A673 (cell line): ENCODE measurements around the gene TNFRSF14.

Source experiments
- EZH2 ChIP-seq: fragments of 200-600 bp; sonication (generic); IDR thresholded peaks from 2 replicates; pipeline ENCODE4 v1.6.1; 2017; ENCODE audit warnings: borderline replicate concordance, low read depth, mild to moderate bottlenecking, mixed read lengths, antibody characterized with exemption, low read length; ENCODE audit not compliant: poor library complexity, severe bottlenecking
- TF ChIP-seq, protein P1 (sequence below): fragments of 300-800, 200-600 bp; sonication (generic); conservative IDR thresholded peaks from 2 replicates; pipeline ENCODE4 v1.5.1; 2017; ENCODE audit warnings: low read depth, mild to moderate bottlenecking, antibody characterized with exemption, low read length, moderate library complexity, mixed read lengths

DNA sequence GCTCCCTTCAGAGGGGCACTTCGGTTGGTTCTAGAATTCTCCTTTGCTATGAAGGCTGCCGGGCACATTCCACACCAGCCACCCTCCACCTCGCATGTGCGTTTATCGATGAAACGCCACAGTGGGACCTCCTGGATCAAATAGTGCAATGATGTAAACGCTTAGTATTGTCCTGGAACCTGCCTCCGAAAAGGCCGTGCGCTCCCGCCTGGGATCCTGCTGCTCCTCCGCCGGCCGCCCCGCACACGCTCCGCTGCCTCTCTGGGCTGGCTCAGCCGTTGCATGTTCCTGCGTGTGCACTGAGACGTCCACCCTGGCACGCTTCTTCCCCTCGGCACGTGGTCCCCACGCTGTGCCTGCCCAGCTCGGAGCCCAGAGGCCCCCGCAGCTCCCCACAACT is 4.0 kb upstream of the TNFRSF14 start:
- TF ChIP-seq, protein P1, sequence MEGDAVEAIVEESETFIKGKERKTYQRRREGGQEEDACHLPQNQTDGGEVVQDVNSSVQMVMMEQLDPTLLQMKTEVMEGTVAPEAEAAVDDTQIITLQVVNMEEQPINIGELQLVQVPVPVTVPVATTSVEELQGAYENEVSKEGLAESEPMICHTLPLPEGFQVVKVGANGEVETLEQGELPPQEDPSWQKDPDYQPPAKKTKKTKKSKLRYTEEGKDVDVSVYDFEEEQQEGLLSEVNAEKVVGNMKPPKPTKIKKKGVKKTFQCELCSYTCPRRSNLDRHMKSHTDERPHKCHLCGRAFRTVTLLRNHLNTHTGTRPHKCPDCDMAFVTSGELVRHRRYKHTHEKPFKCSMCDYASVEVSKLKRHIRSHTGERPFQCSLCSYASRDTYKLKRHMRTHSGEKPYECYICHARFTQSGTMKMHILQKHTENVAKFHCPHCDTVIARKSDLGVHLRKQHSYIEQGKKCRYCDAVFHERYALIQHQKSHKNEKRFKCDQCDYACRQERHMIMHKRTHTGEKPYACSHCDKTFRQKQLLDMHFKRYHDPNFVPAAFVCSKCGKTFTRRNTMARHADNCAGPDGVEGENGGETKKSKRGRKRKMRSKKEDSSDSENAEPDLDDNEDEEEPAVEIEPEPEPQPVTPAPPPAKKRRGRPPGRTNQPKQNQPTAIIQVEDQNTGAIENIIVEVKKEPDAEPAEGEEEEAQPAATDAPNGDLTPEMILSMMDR = no peak
- no peak for TF ChIP-seq EZH2
